ENCODE measurements around the gene PDZD2.
"Not testable (repeated sequence)": the region's sequence is repeated elsewhere in the genome, so short reads cannot be mapped to it uniquely, and the experiment has no call there.

The PDZD2 gene

GRCh38 chr5:31638748-31639418 lies at the start of gene PDZD2:
Gene PDZD2 (plus strand): TSS chr5:31639131.
- DNase-seq (ENCODE audit: low spot score): peak; percentile 83
- TF ChIP-seq, protein P1, sequence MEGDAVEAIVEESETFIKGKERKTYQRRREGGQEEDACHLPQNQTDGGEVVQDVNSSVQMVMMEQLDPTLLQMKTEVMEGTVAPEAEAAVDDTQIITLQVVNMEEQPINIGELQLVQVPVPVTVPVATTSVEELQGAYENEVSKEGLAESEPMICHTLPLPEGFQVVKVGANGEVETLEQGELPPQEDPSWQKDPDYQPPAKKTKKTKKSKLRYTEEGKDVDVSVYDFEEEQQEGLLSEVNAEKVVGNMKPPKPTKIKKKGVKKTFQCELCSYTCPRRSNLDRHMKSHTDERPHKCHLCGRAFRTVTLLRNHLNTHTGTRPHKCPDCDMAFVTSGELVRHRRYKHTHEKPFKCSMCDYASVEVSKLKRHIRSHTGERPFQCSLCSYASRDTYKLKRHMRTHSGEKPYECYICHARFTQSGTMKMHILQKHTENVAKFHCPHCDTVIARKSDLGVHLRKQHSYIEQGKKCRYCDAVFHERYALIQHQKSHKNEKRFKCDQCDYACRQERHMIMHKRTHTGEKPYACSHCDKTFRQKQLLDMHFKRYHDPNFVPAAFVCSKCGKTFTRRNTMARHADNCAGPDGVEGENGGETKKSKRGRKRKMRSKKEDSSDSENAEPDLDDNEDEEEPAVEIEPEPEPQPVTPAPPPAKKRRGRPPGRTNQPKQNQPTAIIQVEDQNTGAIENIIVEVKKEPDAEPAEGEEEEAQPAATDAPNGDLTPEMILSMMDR (IDR thresholded peaks at IDR 0.05): peak; percentile 25
- peak within 1 kb of the TSS; percentile 83 for H3K4me3 ChIP-seq
- H3K27ac ChIP-seq: peak within 1 kb of the TSS; percentile 41 to 75

- Histone ChIP-seq H3K27ac (no peak overlapping the region), H3K4me3 (no peak overlapping the region)
- no peak for DNase-seq (ENCODE audit: low spot score)
- TF ChIP-seq, protein P1 (IDR thresholded peaks at IDR 0.05): no peak
Observed at GRCh38 chr5:31593665-31594064, 45.3 kb upstream of the PDZD2 start.

- DNase-seq (ENCODE audit: low spot score): no peak
- TF ChIP-seq, protein P1 (IDR thresholded peaks at IDR 0.05): no peak
- no peak overlapping the region for H3K4me3 ChIP-seq
Observed at GRCh38 chr5:31596354-31596753, 42.6 kb upstream of the PDZD2 start.

DNA sequence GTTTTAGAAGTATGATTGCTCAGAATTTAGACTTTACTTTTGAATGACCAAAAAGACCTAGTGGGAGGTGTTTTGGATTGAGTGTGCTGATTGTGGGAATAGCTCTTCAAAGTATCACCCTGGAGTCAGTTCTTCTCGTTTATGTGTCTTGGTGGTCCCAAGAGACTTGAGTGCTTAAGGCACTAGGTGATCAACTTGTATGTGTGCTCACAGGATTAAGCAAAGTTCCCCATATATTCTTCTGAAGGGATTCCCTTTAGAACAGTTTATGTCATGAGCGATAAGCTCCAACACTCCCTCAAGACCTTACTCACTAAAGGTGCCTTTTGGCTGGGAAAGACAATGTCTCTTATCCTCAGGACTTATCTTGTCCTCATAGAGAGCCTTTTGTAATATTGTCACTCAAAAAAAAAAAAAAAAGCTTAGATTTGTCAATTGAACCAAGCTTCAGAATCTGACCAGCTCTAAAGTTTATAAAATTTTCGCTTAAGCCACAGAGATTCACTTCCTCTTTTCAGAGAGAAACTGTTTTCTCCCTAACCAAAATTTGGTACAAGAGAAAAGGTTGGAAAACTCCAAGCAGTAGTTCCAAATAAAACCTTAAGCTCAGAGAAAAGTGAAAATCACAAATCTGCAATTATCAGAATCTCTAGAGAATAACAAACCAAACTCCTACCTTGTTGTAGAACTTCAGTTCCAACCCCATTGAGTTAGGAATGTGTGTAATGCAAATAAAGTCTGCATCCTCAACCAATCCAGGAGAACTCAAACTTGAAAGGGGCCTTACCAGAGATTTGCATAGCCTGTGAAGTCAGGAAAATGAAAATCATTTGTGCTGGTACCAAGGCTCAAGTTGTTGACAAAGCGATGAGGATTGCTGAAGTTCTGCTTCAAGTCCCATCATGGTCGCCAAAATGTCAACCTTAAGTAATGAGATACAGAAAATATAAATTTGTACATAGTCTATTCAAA lies 40.0 kb upstream of the PDZD2 start:
- TF ChIP-seq, protein P1 (IDR thresholded peaks at IDR 0.05): no peak

More at GRCh38 chr5:31596354-31596753, 42.6 kb upstream of the PDZD2 start:
- H3K27ac ChIP-seq: no peak overlapping the region

GRCh38 chr5:31602305-31602704 lies 36.6 kb upstream of the PDZD2 start:
- not testable (repeated sequence) for DNase-seq (ENCODE audit: low spot score); H3K27ac ChIP-seq; H3K4me3 ChIP-seq

More for the DNA sequence above, 40.0 kb upstream of the PDZD2 start:
- H3K4me3 ChIP-seq: no peak overlapping the region
- no peak overlapping the region for H3K27ac ChIP-seq
- no peak for DNase-seq (ENCODE audit: low spot score)

- no peak overlapping the region for H3K4me3 ChIP-seq
- no peak for DNase-seq (ENCODE audit: low spot score)
- TF ChIP-seq, protein P1 (IDR thresholded peaks at IDR 0.05): no peak
- H3K27ac ChIP-seq: no peak overlapping the region
Observed at GRCh38 chr5:31604240-31604639, 34.7 kb upstream of the PDZD2 start.

- Histone ChIP-seq H3K27ac (no peak overlapping the region), H3K4me3 (no peak overlapping the region)
- DNase-seq (ENCODE audit: low spot score): no peak
- TF ChIP-seq, protein P1 (IDR thresholded peaks at IDR 0.05): no peak
Observed at GRCh38 chr5:31604644-31605043, 34.3 kb upstream of the PDZD2 start.
